HCT116 (cell line): ENCODE data around the gene KRT12. TPM values are rescaled to one million over a fixed set of nuclear protein-coding genes. Genes with fewer than 3 reads are reported as not detected.

ENCODE experiments used
- ATAC-seq: fragments of 200-7000 bp; cut with Tn5 transposase; 2 replicates; pipeline ENCODE4 v1.9.1; 2020; ENCODE audit warnings: mild to moderate bottlenecking, moderate library complexity
- BruUV-seq: library from RNA; stranded (reverse); fragments of 400-500 nt; replicated peaks from 2 replicates; lab custom pipeline; 2021; lab: Mats Ljungman, UMichigan
- CTCF ChIA-PET: fragments of 300-600 bp; sonication (Branson Sonifier 250); formaldehyde crosslinking; loops from one replicate; lab custom pipeline; 2021; ENCODE audit warnings: antibody characterized with exemption; lab: Charles Lee
- POLR2A ChIA-PET: fragments of 300-600, 350-600 bp; sonication (Branson Sonifier 250); formaldehyde crosslinking; loops from one replicate; lab custom pipeline; 2021; ENCODE audit warnings: antibody characterized with exemption; lab: Charles Lee
- RAD21 ChIA-PET, 2 experiments: fragments of 300-600 bp; sonication (Branson Sonifier 250); formaldehyde crosslinking; loops; one replicate each; lab custom pipeline; 2023; ENCODE audit warnings: low total read pairs in 2 of 2; ENCODE audit not compliant: uncharacterized antibody in 2 of 2, unreplicated experiment in 2 of 2, low non-redundant PET in 1 of 2; lab: Charles Lee
- DNase-seq: peaks from one replicate; pipeline ENCODE4 v3.0.0-alpha.2; 2010; ENCODE audit warnings: low read depth, low spot score
- H2AFZ ChIP-seq: fragments of 200-600 bp; shearing (Covaris generic), sonication (generic); 2 replicates; pipeline ENCODE4 v1.6.1; 2017; ENCODE audit warnings: low read depth, mixed run types, mixed read lengths, antibody characterized with exemption, low read length; ENCODE audit not compliant: poor library complexity, severe bottlenecking
- H3K27ac ChIP-seq: 2 replicates; pipeline ENCODE4 v1.5.1; 2012; ENCODE audit warnings: low read depth, low read length
- H3K27me3 ChIP-seq: fragments of 200-600 bp; sonication (generic); 2 replicates; pipeline ENCODE4 v1.6.1; 2016; ENCODE audit warnings: mixed run types, low read length, mixed read lengths; ENCODE audit not compliant: insufficient read depth
- H3K36me3 ChIP-seq, 2 experiments: fragments of 200-500 bp in 1 of 2; fragments of 200-600 bp in 1 of 2; sonication (Bioruptor generic) in 1 of 2; sonication (generic) in 1 of 2; 2 replicates each; pipeline versions ENCODE4 v1.5.1 to v1.6.1; 2014 to 2016; ENCODE audit warnings: low read length in 2 of 2, inconsistent platforms in 1 of 2, mixed read lengths in 1 of 2, mixed run types in 1 of 2; ENCODE audit not compliant: insufficient read depth in 2 of 2, control insufficient read depth in 1 of 2
- H3K4me1 ChIP-seq, 2 experiments: fragments of 200-600 bp in 1 of 2; sonication (generic) in 1 of 2; 2 replicates each; pipeline versions ENCODE4 v1.5.1 to v1.6.1; 2012 to 2017; ENCODE audit warnings: low read length in 2 of 2, inconsistent platforms in 1 of 2, mild to moderate bottlenecking in 1 of 2, mixed read lengths in 1 of 2, mixed run types in 1 of 2, moderate library complexity in 1 of 2; ENCODE audit not compliant: insufficient read depth in 2 of 2, control insufficient read depth in 1 of 2
- H3K4me2 ChIP-seq: fragments of 200-600 bp; sonication (generic); 2 replicates; pipeline ENCODE4 v1.6.1; 2017; ENCODE audit warnings: mixed run types, low read length, mixed read lengths
- H3K4me3 ChIP-seq, 2 experiments: fragments of 200-600 bp in 1 of 2; sonication (generic) in 1 of 2; replicated peaks in 1 of 2; 2 replicates each; pipeline ENCODE4 v1.5.1; 2011 to 2016; ENCODE audit warnings: low read length in 2 of 2, control low read depth in 1 of 2, low read depth in 1 of 2, mild to moderate bottlenecking in 1 of 2, mixed read lengths in 1 of 2, mixed run types in 1 of 2
- H3K79me2 ChIP-seq: fragments of 200-600 bp; sonication (generic); 2 replicates; pipeline ENCODE4 v1.6.1; 2017; ENCODE audit warnings: mild to moderate bottlenecking, mixed run types, low read length, moderate library complexity, mixed read lengths; ENCODE audit not compliant: insufficient read depth
- H3K9ac ChIP-seq: fragments of 200-600 bp; sonication (generic); 2 replicates; pipeline ENCODE4 v1.6.1; 2016; ENCODE audit warnings: low read length, mixed read lengths
- H3K9me2 ChIP-seq: fragments of 200-600 bp; sonication (generic), shearing (Covaris generic); 2 replicates; pipeline ENCODE4 v1.6.1; 2017; ENCODE audit warnings: mixed run types, mild to moderate bottlenecking, moderate library complexity; ENCODE audit not compliant: insufficient read depth
- H3K9me3 ChIP-seq, 2 experiments: fragments of 200-500 bp in 1 of 2; fragments of 200-600 bp in 1 of 2; sonication (Bioruptor generic) in 1 of 2; sonication (generic) in 1 of 2; 2 replicates each; pipeline ENCODE4 v1.6.1; 2014 to 2017; ENCODE audit warnings: low read length in 2 of 2, mixed read lengths in 2 of 2, inconsistent platforms in 1 of 2, low read depth in 1 of 2, mild to moderate bottlenecking in 1 of 2, mixed run types in 1 of 2, moderate library complexity in 1 of 2; ENCODE audit not compliant: control insufficient read depth in 1 of 2, insufficient read depth in 1 of 2
- H4K20me1 ChIP-seq: fragments of 200-600 bp; sonication (generic), shearing (Covaris generic); 2 replicates; pipeline ENCODE4 v1.6.1; 2017; ENCODE audit warnings: mixed run types, mild to moderate bottlenecking, moderate library complexity; ENCODE audit not compliant: insufficient read depth
- CBX3 ChIP-seq: IDR thresholded peaks from 2 replicates; pipeline ENCODE4 v1.6.1; 2012; ENCODE audit warnings: low read depth
- CEBPB ChIP-seq: IDR thresholded peaks from 2 replicates; pipeline ENCODE4 v1.6.1; 2012; ENCODE audit warnings: low read depth
- EGR1 ChIP-seq: IDR thresholded peaks from 2 replicates; pipeline ENCODE4 v1.6.1; 2012; ENCODE audit warnings: low read depth
- EZH2phosphoT487 ChIP-seq: fragments of 200-600 bp; IDR thresholded peaks from 2 replicates; pipeline ENCODE4 v1.6.1; 2018; ENCODE audit warnings: antibody characterized with exemption, borderline replicate concordance
- JUND ChIP-seq: IDR thresholded peaks from 2 replicates; pipeline ENCODE4 v1.6.1; 2012
- MAX ChIP-seq: IDR thresholded peaks from 2 replicates; pipeline ENCODE4 v1.6.1; 2012
- POLR2A ChIP-seq: IDR thresholded peaks from 2 replicates; pipeline ENCODE4 v1.7.0; 2011; ENCODE audit warnings: borderline replicate concordance; ENCODE audit not compliant: insufficient read depth, insufficient read length; ENCODE audit errors: extremely low read depth
- POLR2AphosphoS5 ChIP-seq: IDR thresholded peaks from 2 replicates; pipeline ENCODE4 v1.6.1; 2011; ENCODE audit warnings: mild to moderate bottlenecking, low read depth, low read length, moderate library complexity
- RAD21 ChIP-seq: IDR thresholded peaks from 2 replicates; pipeline ENCODE4 v1.6.1; 2012; ENCODE audit warnings: low read depth, mild to moderate bottlenecking
- REST ChIP-seq: IDR thresholded peaks from 2 replicates; pipeline ENCODE4 v1.6.1; 2012; ENCODE audit warnings: low read depth
- SRF ChIP-seq: IDR thresholded peaks from 2 replicates; pipeline ENCODE4 v1.6.1; 2012; ENCODE audit warnings: low read depth
- TCF7L2 ChIP-seq: IDR thresholded peaks from 2 replicates; pipeline ENCODE4 v1.7.0; 2011; ENCODE audit warnings: borderline replicate concordance, inconsistent platforms; ENCODE audit not compliant: insufficient read depth, insufficient read length; ENCODE audit errors: extremely low read depth
- ZFX ChIP-seq: fragments of 450-650 bp; IDR thresholded peaks from 2 replicates; pipeline ENCODE4 v1.6.1; 2017
- intact Hi-C: fragments of 100-400 bp; cut with micrococcal nuclease; formaldehyde crosslinking; loops from 2 replicates; pipeline ENCODE4 v1.10.0; 2022
- total RNA-seq: library from RNA; stranded (reverse); gene quantifications from one replicate; pipeline ENCODE4 v1.2.1, GENCODE V29; 2021; ENCODE audit not compliant: unreplicated experiment

KRT12 gene
- total RNA-seq, 1 experiment from 2014 or later: not detected

- TF ChIP-seq EGR1 (no peak), REST (no peak), CBX3 (no peak), POLR2A (no peak), JUND (no peak), POLR2AphosphoS5 (no peak), TCF7L2 (no peak), EZH2phosphoT487 (no peak)
Measured at GRCh38 chr17:40864661-40865390, 2.2 kb downstream of the KRT12 start (continued).

GRCh38 chr17:40862985-40863733 lies 3.9 kb downstream of the KRT12 start:
- ChIA-PET CTCF (no interaction called here), POLR2A (no interaction called here), RAD21 (no interaction called here)
- no peak overlapping the region for H3K4me3 ChIP-seq
- H2AFZ ChIP-seq: no peak overlapping the region
- ATAC-seq (no peak), DNase-seq (no peak)
- H4K20me1 ChIP-seq: no peaks in the 10 kb centered on the region
- no peak overlapping the region for H3K27ac ChIP-seq
- no TSS peak for BruUV-seq
- no peaks in the 10 kb centered on the region for H3K79me2 ChIP-seq
- H3K9me2 ChIP-seq: no peaks in the 10 kb centered on the region
- peaks cover 0 to 5% of the 10 kb centered on the region in 2 experiments; a peak in 1 of 4 replicates for H3K9me3 ChIP-seq
- H3K9ac ChIP-seq: no peak overlapping the region
- H3K4me2 ChIP-seq: no peak overlapping the region
- peaks cover 0 to 3% of the 10 kb centered on the region in 2 experiments; a peak in 1 of 4 replicates for H3K36me3 ChIP-seq
- no peaks in the 10 kb centered on the region for H3K27me3 ChIP-seq
- peaks cover 0 to 3% of the 10 kb centered on the region in 2 experiments; a peak in 1 of 4 replicates for H3K4me1 ChIP-seq
- intact Hi-C loops: no loop called here
- no peak for TF ChIP-seq CEBPB
- TF ChIP-seq EGR1: no peak
- TF ChIP-seq REST: no peak
- no peak for TF ChIP-seq POLR2A
- TF ChIP-seq SRF: no peak
- no peak for TF ChIP-seq CBX3
- TF ChIP-seq RAD21: no peak
- no peak for TF ChIP-seq MAX
- no peak for TF ChIP-seq ZFX
